ENCODE measurements around the gene CWC15. TPM values are rescaled to one million over a fixed set of nuclear protein-coding genes. Genes with fewer than 3 reads are reported as not detected.

Gene CWC15
- total and polyA plus RNA-seq, 9 of the 15 experiments (the other 6 are each of a cell fraction or from before 2014, with no cell fraction given) = 47.3 to 168 (median 89.2) TPM

DNA sequence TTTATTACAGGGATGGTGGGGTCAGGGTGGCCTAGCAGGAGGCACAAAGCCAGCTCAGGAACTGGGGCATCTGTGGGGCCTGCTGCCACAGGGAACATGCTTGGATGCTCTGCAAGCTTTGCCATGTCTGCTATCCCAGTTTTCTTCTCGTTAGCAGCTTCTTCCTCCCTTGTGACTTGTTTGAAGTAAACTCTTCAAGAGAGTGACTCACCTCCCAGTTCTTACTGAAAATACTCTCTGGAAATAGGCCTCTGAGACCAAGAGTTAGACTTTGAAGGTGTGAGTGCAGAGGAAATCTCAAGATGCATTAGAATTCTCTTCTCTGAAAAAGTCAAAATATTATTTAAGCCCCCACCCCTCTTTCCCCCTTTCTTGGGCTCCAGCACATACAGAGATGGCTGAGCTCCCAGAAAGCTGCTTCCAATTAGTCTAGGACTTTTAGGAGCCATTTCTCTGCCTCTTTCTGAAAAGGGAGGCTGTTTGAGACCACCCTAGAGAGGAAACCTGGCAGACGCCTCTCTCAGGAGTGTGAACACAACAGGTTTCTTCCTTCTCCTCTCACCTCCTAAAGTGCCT lies 15.1 kb downstream of the CWC15 start:
- H2AFZ ChIP-seq (ENCODE audit: low read depth, low read length) = no peak overlapping the region
- no peak overlapping the region for H3K4me2 ChIP-seq (ENCODE audit: insufficient read depth, low read length)
- ChIA-PET CTCF (ENCODE audit: low intra/inter-chr PET ratio) (no interaction called here), POLR2A (interaction anchor here (0.6 to 1.1 kb wide), 5 partner anchors 15 to 666 kb away, joined by 3 to 5 read pairs (median 3); partner anchors contain the start of genes CWC15 and KDM4D)
- H4K20me1 ChIP-seq (replicated peaks; ENCODE audit: control insufficient read depth, insufficient read depth, low read length) = no peaks in the 10 kb centered on the region
- H3K9me3 ChIP-seq (replicated peaks; ENCODE audit: control insufficient read depth, insufficient read depth, low read depth, low read length) = no peaks in the 10 kb centered on the region
- 11% methylated on average over 2 of the region's 2 CpGs for WGBS (ENCODE audit: insufficient coverage, low coverage, missing lambda C conversion rate)
- intact Hi-C loops (cut with micrococcal nuclease) (no loop called here), in situ Hi-C loops (cut with MboI) (no loop called here)
- BruUV-seq (replicated peaks) = no TSS peak
- no peaks in the 10 kb centered on the region for H3K79me2 ChIP-seq (ENCODE audit: control insufficient read depth, insufficient read depth, low read length)
- no peak overlapping the region for H3K9ac ChIP-seq (ENCODE audit: insufficient read depth in 1 of 2, low read depth in 2 of 2, low read length in 2 of 2)
- no peak overlapping the region for H3K4me3 ChIP-seq
- ATAC-seq = no peak
- no peaks in the 10 kb centered on the region for H3K27me3 ChIP-seq (ENCODE audit: control insufficient read depth in 2 of 2, insufficient read depth in 2 of 2, low read length in 2 of 2)
- FAIRE-seq = no peak
- no peaks in the 10 kb centered on the region for H3K4me1 ChIP-seq (replicated peaks in 1 of 2; ENCODE audit: control insufficient read depth in 2 of 2, insufficient read depth in 2 of 2, low read length in 2 of 2)
- TF ChIP-seq ZNF79 (CRISPR knock-in tag; IDR thresholded peaks at IDR 0.05; ENCODE audit: low read depth) (no peak), ZNF41 (CRISPR knock-in tag; conservative IDR thresholded peaks at IDR 0.05) (no peak), NR2C1 (IDR thresholded peaks at IDR 0.05) (no peak), NR2C1 (tag; IDR thresholded peaks at IDR 0.05) (no peak), POU5F1 (IDR thresholded peaks at IDR 0.05; ENCODE audit: borderline replicate concordance, low read depth, low read length, partially characterized antibody) (no peak), PHB2 (IDR thresholded peaks at IDR 0.05; ENCODE audit: low read depth) (no peak)
- TF ChIP-seq, protein P1, sequence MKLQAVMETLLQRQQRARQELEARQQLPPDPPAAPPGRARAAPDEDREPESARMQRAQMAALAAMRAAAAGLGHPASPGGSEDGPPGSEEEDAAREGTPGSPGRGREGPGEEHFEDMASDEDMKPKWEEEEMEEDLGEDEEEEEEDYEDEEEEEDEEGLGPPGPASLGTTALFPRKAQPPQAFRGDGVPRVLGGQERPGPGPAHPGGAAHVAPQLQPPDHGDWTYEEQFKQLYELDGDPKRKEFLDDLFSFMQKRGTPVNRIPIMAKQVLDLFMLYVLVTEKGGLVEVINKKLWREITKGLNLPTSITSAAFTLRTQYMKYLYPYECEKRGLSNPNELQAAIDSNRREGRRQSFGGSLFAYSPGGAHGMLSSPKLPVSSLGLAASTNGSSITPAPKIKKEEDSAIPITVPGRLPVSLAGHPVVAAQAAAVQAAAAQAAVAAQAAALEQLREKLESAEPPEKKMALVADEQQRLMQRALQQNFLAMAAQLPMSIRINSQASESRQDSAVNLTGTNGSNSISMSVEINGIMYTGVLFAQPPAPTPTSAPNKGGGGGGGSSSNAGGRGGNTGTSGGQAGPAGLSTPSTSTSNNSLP (IDR thresholded peaks at IDR 0.05; ENCODE audit: borderline replicate concordance, low read depth, low read length) = no peak
- no peaks in the 10 kb centered on the region for H3K9me1 ChIP-seq (ENCODE audit: control insufficient read depth, insufficient read depth, low read length)
- H3K36me3 ChIP-seq (ENCODE audit: control insufficient read depth, insufficient read depth, low read length) = peaks cover 23% of the 10 kb centered on the region
- DNase-seq (ENCODE audit: extremely low read depth in 1 of 4, low spot score in 3 of 4) = no peak
- no peak overlapping the region for H3K27ac ChIP-seq (ENCODE audit: extremely low read depth, low read depth, low read length)
